ENCODE results near the gene LIPK. TPM values are rescaled to one million over a fixed set of nuclear protein-coding genes. Genes with fewer than 3 reads are reported as not detected.

The LIPK gene
- total RNA-seq, 4 donors from 2014 or later: not detected

- no peaks in the 10 kb centered on the region for H3K4me1 ChIP-seq
- intact Hi-C loops (cut with DNase I): no loop called here
- H3K9me3 ChIP-seq: peaks cover 0 to 5% (median 2%) of the 10 kb centered on the region in 4 donors
- H3K4me3 ChIP-seq: no peak overlapping the region
- TF ChIP-seq POLR2AphosphoS5 (IDR thresholded peaks at IDR 0.05): no peak
- no peak for TF ChIP-seq POLR2A (IDR thresholded peaks at IDR 0.05; ENCODE audit: low read depth)
- no peak for TF ChIP-seq CTCF (IDR thresholded peaks at IDR 0.05)
- TF ChIP-seq EP300 (IDR thresholded peaks at IDR 0.05): no peak
- H3K27me3 ChIP-seq: no peaks in the 10 kb centered on the region
- DNase-seq (ENCODE audit: extremely low spot score): no peak
- H3K27ac ChIP-seq (replicated peaks in 1 of 4): no peak overlapping the region
- WGBS: 59% methylated on average over 1 of the region's 1 CpG
- no peaks in the 10 kb centered on the region for H3K36me3 ChIP-seq
Measured at GRCh38 chr10:88769384-88769783, 63.3 kb downstream of the LIPK start.

- Histone ChIP-seq H3K9me3 (no peaks in the 10 kb centered on the region), H3K4me3 (no peak overlapping the region), H3K27ac (replicated peaks in 1 of 4) (no peak overlapping the region), H3K27me3 (no peaks in the 10 kb centered on the region), H3K36me3 (no peaks in the 10 kb centered on the region), H3K4me1 (no peaks in the 10 kb centered on the region)
- no peak for DNase-seq (ENCODE audit: extremely low spot score)
- intact Hi-C loops (cut with DNase I): no loop called here
- 67% methylated on average over 2 of the region's 2 CpGs for WGBS
- TF ChIP-seq POLR2A (IDR thresholded peaks at IDR 0.05; ENCODE audit: low read depth) (no peak), EP300 (IDR thresholded peaks at IDR 0.05) (no peak), CTCF (IDR thresholded peaks at IDR 0.05) (no peak), POLR2AphosphoS5 (IDR thresholded peaks at IDR 0.05) (no peak)
Measured at GRCh38 chr10:88781206-88781605, 75.2 kb downstream of the LIPK start.

DNA sequence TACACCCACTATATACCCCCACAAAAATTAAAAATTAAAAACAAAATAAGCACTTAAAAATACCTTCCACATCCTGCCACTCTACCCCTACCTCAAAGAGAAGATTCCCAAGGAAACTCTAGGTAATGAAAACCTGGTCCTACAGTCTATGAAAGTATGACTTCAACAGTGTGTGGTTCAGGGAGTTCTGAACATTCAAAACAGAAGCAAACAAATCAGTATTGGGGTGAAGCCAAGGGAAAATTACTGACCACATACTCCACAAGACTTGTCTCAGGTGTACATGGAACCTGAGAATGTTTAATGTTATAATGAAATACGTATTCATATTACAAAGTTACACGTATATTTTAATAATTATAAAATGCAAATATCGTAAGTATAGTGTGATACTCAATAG, 76.2 kb downstream of the LIPK start:
- intact Hi-C loops (cut with DNase I): no loop called here
- Histone ChIP-seq H3K9me3 (no peaks in the 10 kb centered on the region), H3K4me3 (no peak overlapping the region), H3K27me3 (no peaks in the 10 kb centered on the region), H3K27ac (replicated peaks in 1 of 4) (no peak overlapping the region), H3K36me3 (no peaks in the 10 kb centered on the region), H3K4me1 (no peaks in the 10 kb centered on the region)
- 76% methylated on average over 3 of the region's 3 CpGs for WGBS
- no peak for DNase-seq (ENCODE audit: extremely low spot score)
- TF ChIP-seq CTCF (IDR thresholded peaks at IDR 0.05) (no peak), EP300 (IDR thresholded peaks at IDR 0.05) (no peak), POLR2AphosphoS5 (IDR thresholded peaks at IDR 0.05) (no peak), POLR2A (IDR thresholded peaks at IDR 0.05; ENCODE audit: low read depth) (no peak)

- no peaks in the 10 kb centered on the region for H3K36me3 ChIP-seq
- no peak overlapping the region for H3K4me3 ChIP-seq
- 70% methylated on average over 3 of the region's 3 CpGs for WGBS
- DNase-seq (ENCODE audit: extremely low spot score): no peak
- no peak overlapping the region for H3K27ac ChIP-seq (replicated peaks in 1 of 4)
- no peaks in the 10 kb centered on the region for H3K4me1 ChIP-seq
- H3K27me3 ChIP-seq: no peaks in the 10 kb centered on the region
- intact Hi-C loops (cut with DNase I): no loop called here
- no peak for TF ChIP-seq CTCF (IDR thresholded peaks at IDR 0.05)
- H3K9me3 ChIP-seq: no peaks in the 10 kb centered on the region
Measured at GRCh38 chr10:88783724-88784123, 77.7 kb downstream of the LIPK start.

- H3K27ac ChIP-seq (replicated peaks in 1 of 4): no peak overlapping the region
- H3K4me1 ChIP-seq: no peaks in the 10 kb centered on the region
- H3K9me3 ChIP-seq: no peaks in the 10 kb centered on the region
- no peaks in the 10 kb centered on the region for H3K36me3 ChIP-seq
- intact Hi-C loops (cut with DNase I): no loop called here
- no peak for TF ChIP-seq CTCF (IDR thresholded peaks at IDR 0.05)
- TF ChIP-seq POLR2AphosphoS5 (IDR thresholded peaks at IDR 0.05): no peak
- no peak for TF ChIP-seq POLR2A (IDR thresholded peaks at IDR 0.05; ENCODE audit: low read depth)
- TF ChIP-seq EP300 (IDR thresholded peaks at IDR 0.05): no peak
- no peak for DNase-seq (ENCODE audit: extremely low spot score)
- no peak overlapping the region for H3K4me3 ChIP-seq
- no peaks in the 10 kb centered on the region for H3K27me3 ChIP-seq
- WGBS: 88% methylated on average over 10 of the region's 10 CpGs
Measured at GRCh38 chr10:88786032-88786770, 80.2 kb downstream of the LIPK start.
